MV-4-11 (cell line): ENCODE measurements around the gene INSYN2B.

Experiments
- DNase-seq: peaks from one replicate; lab custom pipeline; 2025; lab: John Stamatoyannopoulos, UW

INSYN2B gene

GRCh38 chr5:169889572-169889971 is 90.7 kb downstream of the INSYN2B start:
- DNase-seq, result no peak

DNA sequence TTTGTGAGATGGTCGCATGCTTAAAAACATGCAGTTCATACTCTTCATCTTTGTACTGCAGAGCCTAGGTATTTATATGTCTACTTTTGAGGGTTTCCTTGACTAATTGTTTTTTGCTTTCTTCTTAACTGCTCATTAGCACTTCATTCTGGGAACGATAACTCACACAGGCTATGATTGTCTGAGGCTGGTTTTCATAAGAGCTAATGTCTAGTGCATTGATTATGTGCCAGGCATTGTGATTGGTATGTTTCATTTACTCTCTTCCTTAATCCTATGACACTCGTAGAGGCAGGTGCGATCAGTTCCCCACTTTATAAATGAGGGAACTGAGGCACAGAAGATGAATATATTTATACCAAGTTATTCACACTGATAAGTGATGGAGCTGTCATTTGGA is 93.6 kb downstream of the INSYN2B start:
- no peak for DNase-seq

DNA sequence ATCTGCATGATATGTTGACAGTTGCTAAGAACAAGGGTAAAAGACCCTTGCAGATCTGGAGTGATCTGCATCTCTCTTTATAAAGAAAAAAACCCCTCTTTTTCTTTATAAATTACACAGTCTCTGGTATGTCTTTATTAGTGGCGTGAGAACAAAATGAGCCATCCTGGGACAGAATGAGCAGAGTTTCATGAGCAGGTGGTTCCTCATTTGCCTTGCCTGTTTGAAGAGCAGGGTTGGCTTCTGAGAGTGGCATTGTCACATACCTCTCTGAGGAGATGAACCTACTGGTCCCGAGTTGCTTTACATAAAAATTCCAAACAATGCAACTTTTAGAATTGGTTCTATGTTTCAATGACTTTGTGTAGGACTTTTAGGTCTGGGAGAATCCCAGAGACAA is 94.3 kb downstream of the INSYN2B start:
- DNase-seq, result no peak

DNA sequence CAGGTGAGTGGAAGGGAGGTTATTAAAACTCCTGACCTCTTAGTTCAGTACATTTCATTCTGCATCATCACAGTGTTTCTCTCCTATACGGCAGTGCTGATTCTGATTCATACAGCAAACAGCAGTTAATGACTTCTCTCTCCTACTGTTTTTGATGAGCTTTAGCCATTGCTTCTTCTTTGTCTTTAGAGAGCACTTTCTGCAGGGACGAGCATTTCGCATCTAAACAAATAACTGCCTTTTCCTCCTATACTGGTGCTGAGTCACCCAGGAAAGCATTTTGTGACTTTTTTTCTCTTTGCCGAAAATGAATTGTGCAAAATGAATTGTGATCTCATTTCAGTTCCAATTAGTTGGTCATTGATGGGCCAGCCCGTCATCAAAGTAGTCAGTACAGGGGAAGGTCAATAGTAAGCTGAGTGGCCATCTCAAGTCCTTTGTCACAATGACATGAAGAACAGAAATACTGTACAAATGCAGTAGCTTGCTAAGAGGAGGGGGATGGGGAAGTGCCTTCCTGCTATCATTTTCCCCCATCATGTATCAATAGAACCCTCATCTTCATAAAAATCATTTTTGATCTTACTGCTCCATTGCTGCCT is 98.5 kb downstream of the INSYN2B start:
- DNase-seq, result no peak

GRCh38 chr5:169880785-169881184 is 99.5 kb downstream of the INSYN2B start:
- no peak for DNase-seq

GRCh38 chr5:169880012-169880663 is 100.2 kb downstream of the INSYN2B start:
- DNase-seq, result peak; percentile 61

- peak; percentile 51 for DNase-seq
Measured at GRCh38 chr5:169876386-169876785, 103.9 kb downstream of the INSYN2B start.

DNA sequence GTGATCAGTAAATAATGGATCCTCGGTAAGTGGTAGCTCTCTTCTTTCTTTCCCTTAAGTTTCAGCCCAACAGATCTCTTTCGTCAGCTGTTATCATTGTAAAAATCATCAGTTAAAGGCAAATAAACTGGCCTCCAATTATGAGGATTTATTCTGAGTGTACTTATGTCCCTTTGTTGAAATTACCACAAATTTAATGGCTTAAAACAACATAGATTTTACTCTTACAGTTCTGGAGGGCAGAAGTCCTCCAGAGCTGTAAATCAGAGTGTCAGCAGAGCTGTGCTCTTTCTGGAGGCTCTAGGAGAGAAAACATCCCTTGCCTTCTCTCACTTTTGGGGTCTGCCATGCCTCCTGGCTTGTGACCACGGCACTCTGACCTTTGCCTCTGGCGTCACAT is 104.6 kb downstream of the INSYN2B start:
- DNase-seq, result no peak

- peak; percentile 89 for DNase-seq
Measured at GRCh38 chr5:169875091-169875728, 105.1 kb downstream of the INSYN2B start.

- peak; percentile 70 for DNase-seq
Measured at GRCh38 chr5:169874621-169875020, 105.7 kb downstream of the INSYN2B start.

DNA sequence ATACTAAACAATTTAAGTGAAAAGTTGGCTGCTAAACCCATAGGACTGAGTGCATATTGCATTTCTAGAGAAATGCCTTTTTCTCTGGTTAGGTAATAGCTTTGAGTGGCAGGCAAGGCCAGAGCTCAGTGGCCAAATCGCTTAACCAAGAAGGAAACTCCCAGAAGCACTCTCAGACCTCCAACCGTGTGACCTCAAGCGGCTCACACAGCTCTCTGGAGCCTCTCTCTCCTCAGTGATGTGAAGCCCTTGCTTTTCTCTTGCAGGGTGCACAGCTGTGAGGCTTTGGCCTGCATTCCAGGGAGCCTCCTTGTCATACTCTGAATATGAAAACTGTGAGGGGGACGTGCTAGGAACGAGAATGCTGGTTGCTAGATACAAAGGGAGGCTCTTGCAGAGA is 106.7 kb downstream of the INSYN2B start:
- DNase-seq, result peak; percentile 90

GRCh38 chr5:169871826-169872490 is 108.3 kb downstream of the INSYN2B start:
- DNase-seq, result no peak

GRCh38 chr5:169870211-169870610 is 110.1 kb downstream of the INSYN2B start:
- no peak for DNase-seq

DNA sequence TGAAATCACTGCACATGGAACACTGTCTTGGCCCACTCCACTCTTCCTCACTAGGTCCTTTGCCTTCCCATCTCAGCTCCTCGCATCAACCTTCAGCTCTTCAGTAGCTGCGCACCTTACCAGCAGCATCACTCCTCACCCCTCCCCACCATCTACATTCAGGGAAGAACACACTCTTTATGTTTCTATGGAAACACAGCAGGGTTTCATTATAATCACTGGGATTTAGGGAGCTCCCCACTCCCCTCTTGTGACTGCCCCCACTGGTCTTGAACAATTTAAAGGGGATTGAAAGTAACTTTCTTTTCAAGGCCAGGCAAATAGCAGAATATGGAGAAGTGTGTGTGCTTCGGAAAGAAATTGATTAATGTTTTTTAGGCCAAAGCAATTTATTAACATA is 111.2 kb downstream of the INSYN2B start:
- no peak for DNase-seq

GRCh38 chr5:169867347-169867746 is 112.9 kb downstream of the INSYN2B start:
- no peak for DNase-seq

DNA sequence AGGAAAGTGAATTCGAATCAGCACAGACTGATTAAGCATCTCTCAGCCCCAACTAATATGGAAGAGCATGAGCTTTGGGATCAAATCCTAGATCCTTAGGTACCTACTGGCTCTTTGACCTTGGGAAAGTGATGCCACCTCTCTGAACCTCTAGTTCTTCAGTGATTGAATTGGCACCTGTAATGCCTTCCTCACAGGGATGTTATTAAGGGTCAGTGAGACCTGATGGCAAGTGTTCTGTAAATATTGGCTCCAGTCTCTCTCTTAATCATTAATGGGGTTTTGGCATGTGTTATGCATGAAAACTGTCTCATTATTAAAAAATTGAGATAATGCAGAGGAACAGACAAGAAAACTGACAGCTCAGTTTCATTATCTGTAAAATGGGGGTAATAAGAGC is 115.8 kb downstream of the INSYN2B start:
- DNase-seq, result no peak

DNA sequence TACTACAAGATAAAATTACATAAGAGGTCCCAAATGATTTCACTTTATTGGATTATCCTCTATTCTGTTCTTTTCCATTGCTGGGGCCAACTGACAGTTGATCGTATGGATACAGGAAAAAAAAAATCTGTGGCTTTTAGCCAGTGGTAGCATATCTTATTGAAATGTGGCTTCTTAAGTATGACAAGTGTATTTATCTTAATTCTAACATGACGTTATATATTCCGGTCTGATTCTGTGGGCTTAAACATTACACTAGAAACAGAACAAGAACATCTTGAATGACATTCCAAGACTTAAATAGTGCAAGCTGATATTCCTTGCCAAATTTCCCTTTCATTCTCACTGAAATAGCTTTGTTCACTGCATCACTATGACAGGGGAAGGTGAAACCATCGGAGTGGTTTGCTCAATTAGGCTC is 117.9 kb downstream of the INSYN2B start:
- DNase-seq, result no peak

DNA sequence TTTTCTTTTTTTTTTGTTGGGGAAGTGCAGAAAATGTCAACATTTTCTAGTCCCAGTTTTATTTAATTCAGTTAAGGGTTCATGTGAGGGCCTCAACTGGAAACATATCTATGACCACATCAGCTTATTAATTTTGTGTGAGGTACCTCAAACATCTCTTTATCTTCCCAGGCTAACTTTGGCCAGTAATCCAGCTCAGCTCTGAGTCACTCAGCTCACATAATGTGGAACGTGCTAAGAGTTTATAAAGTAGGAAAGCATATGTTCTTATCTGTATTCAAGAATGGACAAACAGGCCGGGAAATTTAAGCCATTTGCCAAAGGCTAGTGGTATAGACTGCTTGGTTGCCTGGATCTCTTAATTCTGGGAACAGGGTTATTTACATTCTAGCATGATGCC is 118.4 kb downstream of the INSYN2B start:
- no peak for DNase-seq

- DNase-seq, result no peak
Measured at GRCh38 chr5:169861433-169861832, 118.9 kb downstream of the INSYN2B start.

DNA sequence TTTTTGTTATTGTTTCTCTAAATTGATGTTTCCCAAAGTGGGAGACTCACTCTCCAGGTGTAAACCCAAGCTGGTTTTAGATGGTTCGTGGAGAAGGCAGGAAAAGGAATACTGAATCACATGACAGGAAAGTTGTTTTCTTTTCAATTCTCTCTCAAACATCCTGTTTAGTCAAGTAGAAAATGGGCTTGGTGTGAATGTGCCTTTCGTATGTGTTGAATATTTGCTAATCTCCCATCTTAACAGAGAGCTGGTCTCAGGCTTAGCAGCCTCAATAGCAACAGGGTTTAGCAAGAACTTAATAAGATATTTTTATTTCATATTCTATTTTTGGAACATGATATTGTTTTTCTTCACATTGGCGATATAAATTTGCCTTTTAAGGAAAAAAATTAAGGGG is 119.7 kb downstream of the INSYN2B start:
- DNase-seq, result no peak

GRCh38 chr5:169856571-169856970 is 123.7 kb downstream of the INSYN2B start:
- DNase-seq, result no peak

- DNase-seq, result no peak
Measured at GRCh38 chr5:169851321-169851850, 128.9 kb downstream of the INSYN2B start.

DNA sequence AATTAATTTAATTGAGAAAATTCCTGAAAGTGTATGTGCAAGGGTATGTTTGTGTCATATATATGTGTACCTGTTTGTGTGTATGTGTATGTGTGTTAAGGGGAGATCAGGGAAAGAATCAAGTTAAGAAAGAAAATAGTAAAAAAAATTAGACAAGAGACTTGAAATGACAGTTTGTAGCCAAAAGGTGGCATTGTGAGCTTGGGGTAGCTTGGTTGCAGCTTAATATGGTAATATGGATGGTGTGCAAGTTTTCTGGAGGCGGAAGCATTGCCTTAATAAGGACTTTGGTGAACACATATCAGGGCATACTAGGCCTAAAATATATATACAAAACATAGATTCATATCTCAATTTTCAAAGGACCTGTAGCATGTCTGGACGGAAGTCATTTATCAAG is 129.9 kb downstream of the INSYN2B start:
- no peak for DNase-seq
